Measurements from ENCODE around the gene PCSK4. TPM values are rescaled to one million over a fixed set of nuclear protein-coding genes. Genes with fewer than 3 reads are reported as not detected.

PCSK4 gene
- total and polyA plus RNA-seq, 9 of the 15 experiments (the other 6 are each of a cell fraction or from before 2014, with no cell fraction given) = 0.01 to 9.1 (median 2.1) TPM; not detected in 1

DNA sequence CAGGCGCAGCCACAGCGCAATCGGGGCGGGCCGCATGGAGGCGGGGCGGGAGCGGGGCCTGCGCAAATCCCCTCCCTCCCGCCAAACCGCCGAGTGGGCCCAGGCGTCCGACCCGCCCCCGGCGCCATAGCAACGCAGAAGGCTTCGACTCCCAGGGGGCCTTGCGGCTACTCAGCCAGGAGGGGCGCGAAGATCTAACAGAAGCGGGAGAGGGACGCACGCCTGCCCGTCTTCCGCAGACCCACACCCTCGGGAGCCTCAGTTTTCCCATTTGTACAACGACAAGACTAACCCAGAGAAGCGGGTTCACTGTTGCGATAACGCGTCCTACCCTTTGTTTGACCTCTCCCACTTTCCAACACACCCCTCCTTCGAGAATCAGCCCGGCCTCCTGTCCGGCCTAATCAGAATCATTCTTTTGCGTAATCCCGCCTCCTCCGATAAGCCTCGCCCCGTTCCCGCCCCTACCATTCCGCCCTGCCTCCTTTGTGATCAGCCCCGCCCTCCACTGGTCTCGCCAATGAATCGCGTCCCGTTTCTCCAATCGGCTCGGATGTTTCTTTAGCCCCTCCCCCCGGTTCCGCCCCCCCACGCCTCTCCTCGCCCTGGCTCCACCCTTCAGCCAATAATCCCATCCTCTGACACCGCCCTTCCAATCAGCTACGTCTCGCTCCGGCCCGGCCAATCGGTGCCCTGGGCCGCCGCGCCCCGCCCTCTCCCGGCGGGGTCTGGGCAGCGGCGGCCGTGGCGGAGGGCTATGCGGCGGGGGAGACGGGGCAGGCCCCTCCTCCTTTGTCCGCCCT is at the start of gene PCSK4 (continued):
- TF ChIP-seq TSHZ1 (CRISPR knock-in tag; IDR thresholded peaks at IDR 0.05) (no peak), RFX5 (IDR thresholded peaks at IDR 0.05; ENCODE audit: low read depth, low read length) (no peak), FOXA1 (IDR thresholded peaks at IDR 0.05; ENCODE audit: borderline replicate concordance) (no peak), RFX7 (CRISPR knock-in tag; IDR thresholded peaks at IDR 0.05) (no peak), ZNF668 (CRISPR knock-in tag; IDR thresholded peaks at IDR 0.05) (no peak), NEUROD1 (IDR thresholded peaks at IDR 0.05; ENCODE audit: borderline replicate concordance, low read depth, low read length, partially characterized antibody) (peak; percentile 65), HIVEP1 (CRISPR knock-in tag; IDR thresholded peaks at IDR 0.05) (no peak), ARID2 (IDR thresholded peaks at IDR 0.05) (no peak), STAG1 (CRISPR knock-in tag; IDR thresholded peaks at IDR 0.05; ENCODE audit: borderline replicate concordance) (no peak), BRF2 (IDR thresholded peaks at IDR 0.05; ENCODE audit: borderline replicate concordance, insufficient read depth, insufficient read length) (no peak), ZNF121 (CRISPR knock-in tag; conservative IDR thresholded peaks at IDR 0.05) (no peak), EP300 (IDR thresholded peaks at IDR 0.05; ENCODE audit: low read length) (no peak), DACH1 (IDR thresholded peaks at IDR 0.05; ENCODE audit: partially characterized antibody) (no peak), TCF7L2 (IDR thresholded peaks at IDR 0.05; ENCODE audit: low read depth, low read length) (peak; percentile 81), MYC (IDR thresholded peaks at IDR 0.05; ENCODE audit: low read depth, low read length) (peak; percentile 52; the same call in 1 of the 2 replicates), MYC (CRISPR knock-in tag; IDR thresholded peaks at IDR 0.05; ENCODE audit: borderline replicate concordance, low read depth) (no peak), SMARCB1 (IDR thresholded peaks at IDR 0.05; ENCODE audit: insufficient read length, low read depth) (no peak), SPI1 (IDR thresholded peaks at IDR 0.05; ENCODE audit: borderline replicate concordance, low read depth, low read length) (no peak), SNRNP70 (optimal IDR thresholded peaks at IDR 0.05; ENCODE audit: low read depth, low read length) (no peak), NUFIP1 (IDR thresholded peaks at IDR 0.05; ENCODE audit: partially characterized antibody) (no peak), EGR1 (conservative IDR thresholded peaks at IDR 0.05) (0 out of 2 replicates have a peak, but pooled peaks have one; percentile 58), CCAR2 (IDR thresholded peaks at IDR 0.05; ENCODE audit: low read depth, low read length) (no peak)
- TF ChIP-seq, protein P1, sequence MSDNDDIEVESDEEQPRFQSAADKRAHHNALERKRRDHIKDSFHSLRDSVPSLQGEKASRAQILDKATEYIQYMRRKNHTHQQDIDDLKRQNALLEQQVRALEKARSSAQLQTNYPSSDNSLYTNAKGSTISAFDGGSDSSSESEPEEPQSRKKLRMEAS (CRISPR knock-in tag; IDR thresholded peaks at IDR 0.05) = peak; percentile 65
- TF ChIP-seq, protein P2, sequence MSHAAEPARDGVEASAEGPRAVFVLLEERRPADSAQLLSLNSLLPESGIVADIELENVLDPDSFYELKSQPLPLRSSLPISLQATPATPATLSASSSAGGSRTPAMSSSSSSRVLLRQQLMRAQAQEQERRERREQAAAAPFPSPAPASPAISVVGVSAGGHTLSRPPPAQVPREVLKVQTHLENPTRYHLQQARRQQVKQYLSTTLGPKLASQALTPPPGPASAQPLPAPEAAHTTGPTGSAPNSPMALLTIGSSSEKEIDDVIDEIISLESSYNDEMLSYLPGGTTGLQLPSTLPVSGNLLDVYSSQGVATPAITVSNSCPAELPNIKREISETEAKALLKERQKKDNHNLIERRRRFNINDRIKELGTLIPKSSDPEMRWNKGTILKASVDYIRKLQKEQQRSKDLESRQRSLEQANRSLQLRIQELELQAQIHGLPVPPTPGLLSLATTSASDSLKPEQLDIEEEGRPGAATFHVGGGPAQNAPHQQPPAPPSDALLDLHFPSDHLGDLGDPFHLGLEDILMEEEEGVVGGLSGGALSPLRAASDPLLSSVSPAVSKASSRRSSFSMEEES (CRISPR knock-in tag; IDR thresholded peaks at IDR 0.05) = no peak
